Measurements from ENCODE around the gene RPTOR.
"Not testable (repeated sequence)": the region's sequence is repeated elsewhere in the genome, so short reads cannot be mapped to it uniquely, and the experiment has no call there.

The RPTOR gene

GRCh38 chr17:80803451-80804428 is 259.1 kb downstream of the RPTOR start:
- no peak for DNase-seq

- no peak for DNase-seq
These were observed 259.8 kb downstream of the RPTOR start for GRCh38 chr17:80804466-80804865.

DNA sequence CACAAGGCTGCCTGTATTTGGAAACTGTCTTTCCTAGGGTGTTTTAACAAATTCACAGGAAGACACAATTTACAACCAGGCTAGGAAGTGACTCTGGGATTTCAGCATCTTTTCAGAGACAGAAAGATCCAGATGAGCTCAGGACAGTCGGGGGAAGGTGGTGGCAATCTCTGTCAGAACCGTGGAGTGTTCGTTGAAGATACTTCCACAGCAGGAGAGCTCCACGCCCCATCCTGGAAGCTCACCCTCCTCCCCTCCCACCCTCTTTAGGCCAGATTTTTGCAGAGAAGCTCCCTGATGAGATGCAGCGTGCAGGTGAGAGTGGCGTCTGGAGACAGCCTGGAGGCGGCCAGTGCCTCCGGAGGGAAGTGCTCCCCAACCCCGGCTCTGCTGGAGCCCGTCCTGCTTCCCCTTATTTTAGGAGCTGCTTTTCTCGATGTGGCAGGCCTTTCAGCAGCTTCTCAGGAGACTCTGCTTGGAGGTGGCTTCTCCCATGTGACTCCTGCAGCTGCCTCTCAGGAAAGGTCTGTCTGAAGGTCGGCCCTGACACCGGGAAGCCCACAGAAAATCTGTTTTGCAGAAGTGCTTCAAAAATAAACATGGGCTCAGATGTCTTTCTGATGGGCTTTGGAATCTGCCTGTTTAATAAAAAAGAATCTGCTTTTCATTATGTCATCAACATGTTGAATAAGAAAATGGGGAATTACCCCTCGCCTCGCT is 260.6 kb downstream of the RPTOR start:
- DNase-seq, result no peak

GRCh38 chr17:80807014-80807413 is 262.4 kb downstream of the RPTOR start:
- no peak for DNase-seq

- DNase-seq, result no peak
These were observed 263.2 kb downstream of the RPTOR start for GRCh38 chr17:80807882-80808281.

DNA sequence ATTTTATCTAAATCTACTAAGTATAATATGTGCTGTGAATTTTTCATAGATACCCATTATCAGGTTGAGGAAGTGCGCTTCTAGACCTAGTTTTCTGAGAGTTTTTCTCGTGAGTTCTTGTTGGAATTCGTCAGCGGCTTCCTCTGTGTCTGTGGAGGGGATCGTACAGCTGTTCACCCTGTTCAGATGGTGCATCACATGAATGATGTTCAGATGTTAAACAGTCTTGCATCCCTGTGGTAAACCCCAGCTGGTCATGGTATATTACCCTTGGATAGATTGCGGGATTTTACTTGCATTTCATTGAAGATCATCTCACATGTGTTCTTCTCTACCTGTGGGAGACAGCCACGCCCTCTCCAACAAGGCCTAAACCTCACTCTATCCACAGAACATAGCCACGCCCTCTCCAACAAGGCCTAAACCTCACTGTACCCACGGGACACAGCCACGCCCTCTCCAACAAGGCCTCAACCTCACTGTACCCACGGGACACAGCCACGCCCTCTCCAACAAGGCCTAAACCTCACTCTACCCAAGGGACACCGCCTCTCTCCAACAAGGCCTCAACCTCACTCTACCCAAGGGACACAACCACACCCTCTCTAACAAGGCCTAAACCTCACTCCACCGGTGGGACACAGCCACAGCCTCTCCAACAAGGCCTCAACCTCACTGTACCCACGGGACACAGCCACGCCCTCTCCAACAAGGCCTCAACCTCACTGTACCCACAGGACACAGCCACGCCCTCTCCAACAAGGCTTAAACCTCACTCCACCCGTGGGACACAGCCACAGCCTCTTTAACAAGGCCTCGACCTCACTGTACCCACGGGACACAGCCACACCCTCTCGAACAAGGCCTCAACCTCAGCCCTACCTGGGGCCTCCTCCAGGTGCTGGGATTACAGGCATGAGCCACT is 266.8 kb downstream of the RPTOR start:
- DNase-seq, result no peak

DNA sequence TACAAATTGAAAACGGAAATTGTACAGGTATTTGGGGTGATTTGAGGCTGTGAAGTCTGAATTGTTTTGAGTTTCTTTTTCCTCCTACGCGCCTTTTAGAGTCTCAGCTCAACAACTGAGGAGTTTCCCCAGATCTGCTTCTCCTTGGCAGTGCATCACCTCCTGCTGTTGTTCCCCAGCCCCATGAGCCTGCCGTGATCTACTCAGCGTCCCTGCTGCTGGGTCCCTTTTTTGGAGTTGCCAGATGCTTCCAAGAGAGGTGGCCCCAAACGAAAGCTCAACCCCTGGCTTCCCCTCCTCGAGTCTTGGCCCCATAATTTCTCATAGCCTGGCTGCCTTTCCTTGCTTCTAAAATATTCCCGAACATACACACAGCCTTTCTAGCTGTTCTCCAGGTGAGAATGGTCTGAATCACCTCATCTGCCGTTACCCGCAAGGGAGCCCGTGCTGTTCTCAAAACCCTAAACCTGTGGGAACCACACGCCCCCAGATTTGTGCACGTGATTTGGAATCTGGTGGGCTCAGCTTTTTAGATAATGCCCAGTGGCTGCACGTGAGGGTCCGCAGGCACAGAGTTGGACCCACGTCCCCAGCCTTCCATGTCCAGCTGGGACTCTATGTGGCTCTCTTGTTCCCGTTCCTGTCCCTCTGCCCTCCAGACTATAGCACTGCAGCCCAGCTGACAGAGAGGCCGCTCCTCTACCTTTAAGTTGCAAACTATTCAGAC is 267.9 kb downstream of the RPTOR start:
- no peak for DNase-seq

DNA sequence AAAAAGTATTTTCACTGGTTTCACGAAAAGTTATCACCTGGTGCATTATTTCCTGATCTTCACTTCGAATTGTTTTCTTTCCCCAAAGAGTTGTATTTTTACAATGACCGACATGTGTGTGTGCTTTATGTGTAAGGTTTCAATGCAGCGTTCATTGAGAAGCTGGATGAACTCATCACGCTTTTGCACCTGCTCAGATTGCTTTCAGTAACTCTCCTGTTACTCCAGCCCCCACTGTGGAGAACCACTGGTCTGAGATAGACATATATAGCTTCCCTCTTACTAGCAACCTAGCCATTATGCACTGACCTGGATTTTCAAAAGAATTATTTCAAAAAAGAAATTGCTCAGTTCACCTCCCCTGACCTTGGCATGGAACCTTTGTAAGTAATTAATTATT is 268.7 kb downstream of the RPTOR start:
- DNase-seq, result no peak

GRCh38 chr17:80814491-80814890 is 269.9 kb downstream of the RPTOR start:
- DNase-seq, result no peak

GRCh38 chr17:80815151-80815681 is 270.6 kb downstream of the RPTOR start:
- DNase-seq, result no peak

- not testable (repeated sequence) for DNase-seq
These were observed 271.1 kb downstream of the RPTOR start for GRCh38 chr17:80815718-80816117.

DNA sequence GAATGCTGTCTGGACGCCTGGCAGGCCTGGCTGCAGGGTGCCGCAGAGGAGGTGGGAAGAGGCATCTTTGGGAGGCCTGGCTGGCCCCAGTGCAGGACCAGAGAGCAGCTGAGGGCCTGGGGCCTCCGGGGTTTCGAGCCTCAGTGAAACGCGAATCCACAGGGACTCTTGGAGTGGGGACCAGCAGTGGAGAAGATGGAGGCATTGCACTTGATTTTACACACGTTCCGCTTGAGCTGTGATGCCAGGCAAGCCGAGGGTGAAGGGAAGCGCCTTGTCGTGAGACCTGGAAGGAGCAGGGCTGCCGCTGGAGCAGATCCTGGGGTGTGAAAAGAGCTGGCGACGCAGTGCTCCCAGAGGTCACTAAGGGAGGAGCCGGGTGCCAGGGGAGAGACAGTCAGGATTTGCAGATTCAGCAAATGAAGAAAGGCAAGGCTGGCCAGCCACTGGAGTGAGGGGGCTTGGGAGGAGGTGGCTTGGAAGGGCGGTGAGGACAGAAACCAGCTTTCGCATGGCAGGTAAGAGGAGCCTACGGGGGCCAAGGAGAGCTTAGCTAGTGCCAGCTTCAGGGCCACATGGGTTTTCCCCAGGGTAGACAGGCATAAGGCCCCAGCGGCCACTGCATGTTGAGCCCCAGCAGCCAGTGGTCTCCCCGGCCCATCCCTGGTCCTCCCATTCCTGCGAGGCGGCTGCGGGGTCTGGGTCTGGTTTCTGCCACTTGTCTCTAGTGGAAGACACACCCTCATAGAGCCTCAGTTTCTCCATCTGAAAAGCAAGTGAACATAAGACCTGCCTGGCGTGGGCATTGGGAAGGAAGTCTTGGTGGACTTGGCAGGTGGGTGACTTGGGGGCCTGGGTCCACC is 271.8 kb downstream of the RPTOR start:
- DNase-seq, result no peak

- DNase-seq, result no peak
These were observed 272.7 kb downstream of the RPTOR start for GRCh38 chr17:80817321-80817845.

DNA sequence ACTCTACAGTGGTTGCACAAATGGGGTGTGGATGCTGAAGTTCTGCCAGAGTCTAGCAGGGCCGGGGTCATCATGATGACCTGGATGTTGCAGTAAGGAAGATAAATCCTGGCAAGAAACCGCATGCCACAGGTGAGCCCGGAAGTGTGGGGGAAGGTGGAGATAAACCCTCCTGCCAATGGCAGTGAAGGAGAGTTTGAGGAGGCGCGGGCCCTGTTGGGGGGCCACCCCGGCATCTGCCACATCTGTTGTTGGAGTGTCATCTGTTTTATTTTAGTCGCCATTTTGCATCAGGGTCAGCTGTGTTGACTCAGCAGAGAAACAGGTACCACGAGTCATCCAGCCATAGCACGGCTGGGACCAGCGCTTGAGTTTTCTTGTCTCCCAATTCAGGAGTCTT is 273.2 kb downstream of the RPTOR start:
- DNase-seq, result no peak

DNA sequence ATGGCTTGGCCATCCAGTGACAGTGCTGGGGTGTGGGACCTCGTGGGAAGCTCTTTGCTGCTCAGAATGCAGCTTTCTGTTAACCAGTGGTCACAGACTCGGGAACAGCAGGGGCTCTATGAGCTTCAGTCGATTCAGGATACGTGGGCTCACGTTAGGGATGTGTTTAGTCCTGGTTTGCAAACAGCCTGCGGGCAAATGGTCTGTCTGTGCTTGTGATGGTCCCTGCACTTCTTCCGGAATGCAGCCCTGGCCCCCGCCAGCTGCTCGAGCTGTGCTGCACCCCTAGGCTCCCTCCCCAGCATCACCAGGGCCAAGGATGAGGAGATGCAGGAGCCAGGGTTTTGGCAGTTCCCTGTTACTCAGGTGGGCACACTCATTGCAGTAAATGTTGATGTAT is 274.2 kb downstream of the RPTOR start:
- no peak for DNase-seq

- DNase-seq, result no peak
These were observed 275.0 kb downstream of the RPTOR start for GRCh38 chr17:80819422-80820164.

- no peak for DNase-seq
These were observed 275.7 kb downstream of the RPTOR start for GRCh38 chr17:80820331-80820730.

DNA sequence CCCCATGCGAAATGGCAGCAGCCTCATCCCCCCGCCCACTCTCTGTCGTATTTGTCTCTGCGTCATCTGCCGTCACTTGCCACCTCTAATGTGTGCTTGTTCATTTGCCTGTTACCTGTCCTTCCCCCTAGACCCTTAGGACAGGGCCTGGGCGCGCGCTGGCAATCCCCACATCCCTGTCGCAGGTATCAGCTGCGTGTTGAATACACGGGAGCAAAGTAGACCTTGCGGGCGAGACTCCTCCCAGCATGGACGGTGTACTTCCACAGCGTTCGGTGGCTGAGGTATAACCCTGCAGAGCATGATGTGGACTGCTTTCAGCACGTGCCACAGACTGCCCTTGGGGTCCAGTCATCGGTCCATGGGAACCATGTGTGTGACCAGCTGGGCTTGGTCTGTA is 276.9 kb downstream of the RPTOR start:
- DNase-seq, result no peak

DNA sequence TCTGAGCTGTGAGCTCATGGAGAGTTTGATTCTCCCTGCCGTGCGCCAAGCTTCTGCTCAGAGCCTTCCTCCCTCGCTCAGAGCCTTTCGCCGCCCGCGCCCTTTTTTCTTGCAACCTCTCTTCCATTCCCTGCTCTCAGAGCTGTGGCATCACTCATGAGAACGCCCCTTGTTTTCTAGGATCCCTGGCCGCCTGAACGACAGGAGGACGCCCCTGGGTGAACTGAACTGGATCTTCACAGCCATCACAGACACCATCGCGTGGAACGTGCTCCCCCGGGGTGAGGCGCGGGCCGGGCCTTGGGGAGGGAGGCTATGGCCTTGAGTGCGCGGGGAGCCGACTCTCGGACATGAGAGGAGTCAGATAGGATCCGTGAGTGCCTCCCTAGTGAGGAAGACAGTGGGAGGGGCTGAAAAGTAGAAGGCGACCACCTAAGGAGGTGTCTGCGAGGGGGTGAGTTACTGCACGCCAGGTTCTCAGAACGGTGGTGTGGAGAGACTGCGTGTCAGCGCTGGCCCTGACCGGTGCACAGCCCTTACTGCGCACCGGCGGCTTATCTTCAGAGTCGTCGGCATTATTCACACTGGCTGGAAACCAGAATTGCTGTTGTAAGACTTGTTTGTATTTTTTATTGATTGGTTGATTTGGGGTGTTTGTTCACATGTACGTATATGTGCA is 277.5 kb downstream of the RPTOR start:
- no peak for DNase-seq
